ENCODE measurements around the gene PC.

The PC gene

DNA sequence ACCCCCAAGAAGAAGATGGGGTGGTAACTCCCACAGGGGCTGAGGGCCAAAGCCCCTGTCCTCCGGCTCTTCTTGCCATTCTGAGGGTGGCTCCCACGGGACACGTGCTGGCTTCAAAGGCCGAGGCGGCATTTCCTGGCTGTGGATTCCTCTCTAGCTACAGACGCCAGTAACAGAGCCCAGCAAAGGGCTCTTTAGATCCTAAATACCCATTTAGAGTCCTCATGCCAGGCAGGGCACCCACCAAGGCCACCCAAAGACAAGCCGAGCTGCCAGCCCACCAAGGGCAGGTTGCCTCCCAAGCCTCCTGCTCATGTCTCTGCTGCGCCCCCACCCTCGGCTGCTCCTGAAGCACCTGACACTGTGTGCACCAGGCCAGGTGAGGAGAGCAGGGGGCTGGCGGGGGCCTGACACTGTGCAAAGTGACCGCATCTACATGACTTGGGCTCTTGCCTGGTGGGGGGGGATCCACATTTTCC, 95.6 kb downstream of the PC start:
- no peak overlapping the region for H3K4me3 ChIP-seq (ENCODE audit: low read depth in 1 of 2, low read length in 2 of 2)
- H3K27me3 ChIP-seq (ENCODE audit: low read depth, low read length) = no peaks in the 10 kb centered on the region
- no peaks in the 10 kb centered on the region for H3K36me3 ChIP-seq (ENCODE audit: control insufficient read depth in 1 of 2, insufficient read depth in 2 of 2, low read length in 2 of 2)
- H3K27ac ChIP-seq (ENCODE audit: low read length) = no peak overlapping the region
- H3K9me3 ChIP-seq (ENCODE audit: control insufficient read depth in 1 of 2, low read length in 2 of 2) = no peaks in the 10 kb centered on the region
- no peaks in the 10 kb centered on the region for H3K4me1 ChIP-seq (ENCODE audit: control insufficient read depth in 1 of 2, insufficient read depth in 2 of 2, low read length in 2 of 2)

GRCh38 chr11:66861774-66862558, 96.2 kb downstream of the PC start:
- Histone ChIP-seq H3K27me3 (ENCODE audit: low read depth, low read length) (no peaks in the 10 kb centered on the region), H3K4me1 (ENCODE audit: control insufficient read depth in 1 of 2, insufficient read depth in 2 of 2, low read length in 2 of 2) (no peaks in the 10 kb centered on the region), H3K27ac (ENCODE audit: low read length) (no peak overlapping the region), H3K4me3 (ENCODE audit: low read depth in 1 of 2, low read length in 2 of 2) (no peak overlapping the region), H3K36me3 (ENCODE audit: control insufficient read depth in 1 of 2, insufficient read depth in 2 of 2, low read length in 2 of 2) (no peaks in the 10 kb centered on the region), H3K9me3 (ENCODE audit: control insufficient read depth in 1 of 2, low read length in 2 of 2) (no peaks in the 10 kb centered on the region)

DNA sequence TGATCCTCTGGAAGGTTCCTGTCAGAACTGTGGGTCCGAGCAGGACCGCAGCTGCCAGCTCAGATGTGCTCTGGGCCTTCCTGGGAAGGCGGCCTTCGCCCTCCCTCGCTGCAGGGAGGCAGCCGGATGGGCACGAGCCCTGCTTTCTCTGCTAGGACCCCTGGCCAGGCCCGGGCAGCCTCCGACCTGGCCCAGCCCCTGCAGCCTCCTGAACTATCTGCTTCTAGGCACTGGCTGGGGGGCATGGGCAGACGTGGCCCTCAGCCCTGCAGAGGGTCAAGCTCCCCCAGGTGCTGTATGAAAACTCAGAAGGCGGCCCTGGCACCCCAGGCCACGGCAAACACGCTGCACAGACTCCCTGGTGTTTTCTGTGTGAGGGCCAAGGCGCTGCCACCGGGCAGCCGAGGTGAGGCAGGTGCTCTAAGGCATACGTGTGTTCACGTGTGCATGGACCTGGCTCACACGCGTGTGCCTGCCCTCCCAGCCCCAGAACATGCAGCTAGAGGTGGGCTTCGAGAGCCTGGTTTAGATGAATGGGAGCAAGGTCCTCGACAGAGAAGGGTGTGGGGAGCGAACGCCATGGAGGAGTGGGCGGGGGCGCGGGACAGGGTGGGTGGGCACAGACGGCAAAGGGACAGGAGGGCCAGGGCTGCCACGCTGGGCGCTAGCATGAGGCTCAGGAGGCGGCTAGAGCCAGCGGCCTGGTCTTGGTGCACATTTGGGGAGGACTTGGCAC, 97.0 kb downstream of the PC start:
- Histone ChIP-seq H3K27me3 (ENCODE audit: low read depth, low read length) (no peaks in the 10 kb centered on the region), H3K9me3 (ENCODE audit: control insufficient read depth in 1 of 2, low read length in 2 of 2) (no peaks in the 10 kb centered on the region), H3K4me1 (ENCODE audit: control insufficient read depth in 1 of 2, insufficient read depth in 2 of 2, low read length in 2 of 2) (no peaks in the 10 kb centered on the region), H3K27ac (ENCODE audit: low read length) (no peak overlapping the region), H3K4me3 (ENCODE audit: low read depth in 1 of 2, low read length in 2 of 2) (no peak overlapping the region), H3K36me3 (ENCODE audit: control insufficient read depth in 1 of 2, insufficient read depth in 2 of 2, low read length in 2 of 2) (no peaks in the 10 kb centered on the region)

- H3K4me3 ChIP-seq (ENCODE audit: low read depth in 1 of 2, low read length in 2 of 2) = no peak overlapping the region
- no peak overlapping the region for H3K27ac ChIP-seq (ENCODE audit: low read length)
- H3K4me1 ChIP-seq (ENCODE audit: control insufficient read depth in 1 of 2, insufficient read depth in 2 of 2, low read length in 2 of 2) = peaks cover 4% of the 10 kb centered on the region in 2 donors
- H3K9me3 ChIP-seq (ENCODE audit: control insufficient read depth in 1 of 2, low read length in 2 of 2) = no peaks in the 10 kb centered on the region
- H3K27me3 ChIP-seq (ENCODE audit: low read depth, low read length) = no peaks in the 10 kb centered on the region
- no peaks in the 10 kb centered on the region for H3K36me3 ChIP-seq (ENCODE audit: control insufficient read depth in 1 of 2, insufficient read depth in 2 of 2, low read length in 2 of 2)
Measured at GRCh38 chr11:66860449-66860831, 97.7 kb downstream of the PC start.

GRCh38 chr11:66859686-66860448, 98.3 kb downstream of the PC start:
- Histone ChIP-seq H3K9me3 (ENCODE audit: control insufficient read depth in 1 of 2, low read length in 2 of 2) (no peaks in the 10 kb centered on the region), H3K4me3 (ENCODE audit: low read depth in 1 of 2, low read length in 2 of 2) (no peak overlapping the region), H3K27ac (ENCODE audit: low read length) (no peak overlapping the region), H3K4me1 (ENCODE audit: control insufficient read depth in 1 of 2, insufficient read depth in 2 of 2, low read length in 2 of 2) (peaks cover 6% of the 10 kb centered on the region in 2 donors), H3K36me3 (ENCODE audit: control insufficient read depth in 1 of 2, insufficient read depth in 2 of 2, low read length in 2 of 2) (no peaks in the 10 kb centered on the region), H3K27me3 (ENCODE audit: low read depth, low read length) (no peaks in the 10 kb centered on the region)

GRCh38 chr11:66858939-66859685, 99.1 kb downstream of the PC start:
- no peak overlapping the region for H3K27ac ChIP-seq (ENCODE audit: low read length)
- no peak overlapping the region for H3K4me3 ChIP-seq (ENCODE audit: low read depth in 1 of 2, low read length in 2 of 2)
- no peaks in the 10 kb centered on the region for H3K27me3 ChIP-seq (ENCODE audit: low read depth, low read length)
- H3K4me1 ChIP-seq (ENCODE audit: control insufficient read depth in 1 of 2, insufficient read depth in 2 of 2, low read length in 2 of 2) = peaks cover 6% of the 10 kb centered on the region in 2 donors
- no peaks in the 10 kb centered on the region for H3K36me3 ChIP-seq (ENCODE audit: control insufficient read depth in 1 of 2, insufficient read depth in 2 of 2, low read length in 2 of 2)
- no peaks in the 10 kb centered on the region for H3K9me3 ChIP-seq (ENCODE audit: control insufficient read depth in 1 of 2, low read length in 2 of 2)

GRCh38 chr11:66858186-66858938, 99.8 kb downstream of the PC start:
- Histone ChIP-seq H3K4me3 (ENCODE audit: low read depth in 1 of 2, low read length in 2 of 2) (no peak overlapping the region), H3K9me3 (ENCODE audit: control insufficient read depth in 1 of 2, low read length in 2 of 2) (no peaks in the 10 kb centered on the region), H3K36me3 (ENCODE audit: control insufficient read depth in 1 of 2, insufficient read depth in 2 of 2, low read length in 2 of 2) (no peaks in the 10 kb centered on the region), H3K27me3 (ENCODE audit: low read depth, low read length) (no peaks in the 10 kb centered on the region), H3K4me1 (ENCODE audit: control insufficient read depth in 1 of 2, insufficient read depth in 2 of 2, low read length in 2 of 2) (peaks cover 6% of the 10 kb centered on the region in 2 donors), H3K27ac (ENCODE audit: low read length) (no peak overlapping the region)

- no peaks in the 10 kb centered on the region for H3K27me3 ChIP-seq (ENCODE audit: low read depth, low read length)
- H3K4me1 ChIP-seq (ENCODE audit: control insufficient read depth in 1 of 2, insufficient read depth in 2 of 2, low read length in 2 of 2) = peaks cover 6% of the 10 kb centered on the region in 2 donors
- H3K9me3 ChIP-seq (ENCODE audit: control insufficient read depth in 1 of 2, low read length in 2 of 2) = no peaks in the 10 kb centered on the region
- no peaks in the 10 kb centered on the region for H3K36me3 ChIP-seq (ENCODE audit: control insufficient read depth in 1 of 2, insufficient read depth in 2 of 2, low read length in 2 of 2)
- H3K4me3 ChIP-seq (ENCODE audit: low read depth in 1 of 2, low read length in 2 of 2) = no peak overlapping the region
- H3K27ac ChIP-seq (ENCODE audit: low read length) = no peak overlapping the region
Measured at GRCh38 chr11:66857927-66858185, 100.3 kb downstream of the PC start.

DNA sequence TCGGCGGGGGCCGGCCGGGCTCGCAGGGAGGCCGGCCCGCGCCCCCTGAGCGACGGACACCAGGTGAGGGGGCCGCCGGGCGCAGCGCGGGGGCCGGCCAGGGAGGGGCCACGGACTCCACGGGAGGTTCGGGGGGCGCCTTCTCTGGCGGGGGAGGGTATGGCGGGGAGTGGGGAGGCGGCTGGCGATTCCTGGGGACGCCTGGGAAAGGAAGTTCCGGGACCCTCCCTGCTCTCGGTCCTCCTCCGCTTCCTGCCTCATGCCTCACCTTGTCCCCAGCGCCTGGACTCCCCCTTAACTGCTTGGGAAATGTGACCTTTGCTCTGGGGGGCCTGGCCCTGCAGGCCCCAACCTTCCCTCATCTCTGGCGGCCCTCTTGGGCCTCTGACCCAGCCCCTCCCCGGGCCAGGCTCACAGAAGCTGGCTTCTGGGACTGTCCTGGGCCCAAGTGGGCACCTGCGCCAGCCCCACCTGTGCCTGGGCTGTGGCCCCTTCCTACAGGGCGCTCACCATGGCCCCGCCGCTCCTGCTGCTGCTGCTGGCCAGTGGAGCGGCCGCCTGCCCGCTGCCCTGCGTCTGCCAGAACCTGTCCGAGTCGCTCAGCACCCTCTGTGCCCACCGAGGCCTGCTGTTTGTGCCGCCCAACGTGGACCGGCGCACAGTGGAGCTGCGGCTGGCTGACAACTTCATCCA, 100.8 kb downstream of the PC start:
- peaks cover 6% of the 10 kb centered on the region in 2 donors for H3K4me1 ChIP-seq (ENCODE audit: control insufficient read depth in 1 of 2, insufficient read depth in 2 of 2, low read length in 2 of 2)
- peak overlapping the region in 1 of 2 donors; percentile 38 for H3K4me3 ChIP-seq (ENCODE audit: low read depth in 1 of 2, low read length in 2 of 2)
- no peak overlapping the region for H3K27ac ChIP-seq (ENCODE audit: low read length)
- H3K36me3 ChIP-seq (ENCODE audit: control insufficient read depth in 1 of 2, insufficient read depth in 2 of 2, low read length in 2 of 2) = no peaks in the 10 kb centered on the region
- no peaks in the 10 kb centered on the region for H3K9me3 ChIP-seq (ENCODE audit: control insufficient read depth in 1 of 2, low read length in 2 of 2)
- no peaks in the 10 kb centered on the region for H3K27me3 ChIP-seq (ENCODE audit: low read depth, low read length)

Data from muscle layer of duodenum (tissue), 2 donors.